Daoy (cell line): ENCODE results near the gene LENEP. TPM values are rescaled to one million over a fixed set of nuclear protein-coding genes. Genes with fewer than 3 reads are reported as not detected.
A peak's percentile ranks its signal among the peaks of the same experiment; 100 is the strongest.

Source experiments
- DNase-seq: peaks from one replicate; pipeline ENCODE4 v3.0.0-alpha.2; 2015; ENCODE audit warnings: low read depth
- total RNA-seq: library from RNA; depleted of rRNA; stranded (reverse); fragments of >200 nt; shearing (Covaris generic); gene quantifications from 2 replicates; pipeline ENCODE4 v1.2.3, GENCODE V29; 2014

Gene LENEP
- total RNA-seq, 1 experiment from 2014 or later = not detected

- no peak for DNase-seq
These were observed 32.8 kb downstream of the LENEP start for GRCh38 chr1:155026154-155026553.

GRCh38 chr1:155026588-155026987 is 33.2 kb downstream of the LENEP start:
- peak; percentile 72 for DNase-seq

GRCh38 chr1:155029513-155030242 is 36.3 kb downstream of the LENEP start:
- no peak for DNase-seq

- no peak for DNase-seq
These were observed 36.9 kb downstream of the LENEP start for GRCh38 chr1:155030243-155030795.

- no peak for DNase-seq
These were observed 37.5 kb downstream of the LENEP start for GRCh38 chr1:155030899-155031298.

- no peak for DNase-seq
These were observed 39.5 kb downstream of the LENEP start for GRCh38 chr1:155032886-155033285.

- no peak for DNase-seq
These were observed 40.1 kb downstream of the LENEP start, which contains the start of the genes DCST1 and DCST2 for GRCh38 chr1:155033524-155033923. TSS of gene DCST1 (plus strand) at chr1:155033824. CDS start at chr1:155034037, 213 bp downstream. TSS of gene DCST2 (minus strand) at chr1:155033781. CDS start at chr1:155033701, 80 bp downstream.

- DNase-seq = no peak
These were observed 41.2 kb downstream of the LENEP start for GRCh38 chr1:155034318-155035208.

- DNase-seq = no peak
These were observed 42.5 kb downstream of the LENEP start for GRCh38 chr1:155035936-155036335.

- DNase-seq = no peak
These were observed 43.7 kb downstream of the LENEP start for GRCh38 chr1:155037043-155037442.

- DNase-seq = no peak
These were observed 44.6 kb downstream of the LENEP start for GRCh38 chr1:155037851-155038441.

GRCh38 chr1:155038602-155039307 is 45.4 kb downstream of the LENEP start:
- DNase-seq = peak; percentile 39

- no peak for DNase-seq
These were observed 45.9 kb downstream of the LENEP start for GRCh38 chr1:155039308-155039669.

GRCh38 chr1:155040358-155041093 is 47.1 kb downstream of the LENEP start:
- DNase-seq = no peak

- no peak for DNase-seq
These were observed 49.4 kb downstream of the LENEP start for GRCh38 chr1:155042789-155043188.

GRCh38 chr1:155043301-155043702 is 49.9 kb downstream of the LENEP start:
- no peak for DNase-seq

GRCh38 chr1:155043793-155044192 is 50.4 kb downstream of the LENEP start:
- no peak for DNase-seq
